Omental fat pad (tissue), 4 donors: ENCODE measurements around the gene OAF. TPM values are rescaled to one million over a fixed set of nuclear protein-coding genes. Genes with fewer than 3 reads are reported as not detected.
"Not testable (repeated sequence)": the region's sequence is repeated elsewhere in the genome, so short reads cannot be mapped to it uniquely, and the experiment has no call there.

Experiments
- ATAC-seq: fragments of 150-250 bp; one replicate; pipeline ENCODE4 v1.9.1; 2016; ENCODE audit warnings: mild to moderate bottlenecking, moderate library complexity; ENCODE audit not compliant: low FRiP score
- DNase-seq: peaks from one replicate; pipeline ENCODE4 v3.0.0-alpha.2; 2019; ENCODE audit warnings: low spot score
- total RNA-seq, 4 donors: library from RNA; depleted of rRNA; stranded (reverse); fragments of >200 nt; gene quantifications; one replicate each; pipeline ENCODE4 v1.1.0, GENCODE V29; 2016
- TF ChIP-seq, protein P1 (sequence below), 3 donors: fragments of 450-650 bp; IDR thresholded peaks; one replicate each; pipeline ENCODE4 v1.5.1; 2016 to 2017; ENCODE audit warnings: antibody characterized with exemption in 3 of 3, mild to moderate bottlenecking in 3 of 3, moderate library complexity in 2 of 3

The OAF gene
- total RNA-seq, 4 donors from 2014 or later, result 32.3 to 97.4 (median 67.0) TPM

DNA sequence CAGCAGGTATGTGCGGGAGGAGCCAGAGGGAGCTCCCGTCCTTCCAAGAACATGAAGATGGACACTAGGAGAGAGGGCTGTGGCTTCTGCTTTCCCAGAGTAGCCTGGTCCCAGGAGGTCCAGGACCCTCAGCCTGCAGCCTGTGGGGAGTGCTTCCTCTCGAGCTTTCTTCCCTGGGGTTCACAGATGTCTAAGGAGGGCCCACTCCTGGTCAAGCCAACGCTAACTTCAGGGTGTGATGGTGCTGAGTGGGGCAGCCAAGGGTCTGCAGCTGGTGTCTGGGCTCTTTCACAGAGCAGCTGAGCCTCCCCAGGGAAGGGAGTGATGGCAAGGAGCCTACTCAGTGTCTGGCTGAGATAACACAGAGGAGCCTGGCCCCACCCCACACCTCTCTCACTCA lies 32.4 kb downstream of the OAF start:
- no peak for ATAC-seq
- TF ChIP-seq, protein P1, sequence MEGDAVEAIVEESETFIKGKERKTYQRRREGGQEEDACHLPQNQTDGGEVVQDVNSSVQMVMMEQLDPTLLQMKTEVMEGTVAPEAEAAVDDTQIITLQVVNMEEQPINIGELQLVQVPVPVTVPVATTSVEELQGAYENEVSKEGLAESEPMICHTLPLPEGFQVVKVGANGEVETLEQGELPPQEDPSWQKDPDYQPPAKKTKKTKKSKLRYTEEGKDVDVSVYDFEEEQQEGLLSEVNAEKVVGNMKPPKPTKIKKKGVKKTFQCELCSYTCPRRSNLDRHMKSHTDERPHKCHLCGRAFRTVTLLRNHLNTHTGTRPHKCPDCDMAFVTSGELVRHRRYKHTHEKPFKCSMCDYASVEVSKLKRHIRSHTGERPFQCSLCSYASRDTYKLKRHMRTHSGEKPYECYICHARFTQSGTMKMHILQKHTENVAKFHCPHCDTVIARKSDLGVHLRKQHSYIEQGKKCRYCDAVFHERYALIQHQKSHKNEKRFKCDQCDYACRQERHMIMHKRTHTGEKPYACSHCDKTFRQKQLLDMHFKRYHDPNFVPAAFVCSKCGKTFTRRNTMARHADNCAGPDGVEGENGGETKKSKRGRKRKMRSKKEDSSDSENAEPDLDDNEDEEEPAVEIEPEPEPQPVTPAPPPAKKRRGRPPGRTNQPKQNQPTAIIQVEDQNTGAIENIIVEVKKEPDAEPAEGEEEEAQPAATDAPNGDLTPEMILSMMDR (IDR thresholded peaks at IDR 0.05), result no peak
- DNase-seq, result no peak

DNA sequence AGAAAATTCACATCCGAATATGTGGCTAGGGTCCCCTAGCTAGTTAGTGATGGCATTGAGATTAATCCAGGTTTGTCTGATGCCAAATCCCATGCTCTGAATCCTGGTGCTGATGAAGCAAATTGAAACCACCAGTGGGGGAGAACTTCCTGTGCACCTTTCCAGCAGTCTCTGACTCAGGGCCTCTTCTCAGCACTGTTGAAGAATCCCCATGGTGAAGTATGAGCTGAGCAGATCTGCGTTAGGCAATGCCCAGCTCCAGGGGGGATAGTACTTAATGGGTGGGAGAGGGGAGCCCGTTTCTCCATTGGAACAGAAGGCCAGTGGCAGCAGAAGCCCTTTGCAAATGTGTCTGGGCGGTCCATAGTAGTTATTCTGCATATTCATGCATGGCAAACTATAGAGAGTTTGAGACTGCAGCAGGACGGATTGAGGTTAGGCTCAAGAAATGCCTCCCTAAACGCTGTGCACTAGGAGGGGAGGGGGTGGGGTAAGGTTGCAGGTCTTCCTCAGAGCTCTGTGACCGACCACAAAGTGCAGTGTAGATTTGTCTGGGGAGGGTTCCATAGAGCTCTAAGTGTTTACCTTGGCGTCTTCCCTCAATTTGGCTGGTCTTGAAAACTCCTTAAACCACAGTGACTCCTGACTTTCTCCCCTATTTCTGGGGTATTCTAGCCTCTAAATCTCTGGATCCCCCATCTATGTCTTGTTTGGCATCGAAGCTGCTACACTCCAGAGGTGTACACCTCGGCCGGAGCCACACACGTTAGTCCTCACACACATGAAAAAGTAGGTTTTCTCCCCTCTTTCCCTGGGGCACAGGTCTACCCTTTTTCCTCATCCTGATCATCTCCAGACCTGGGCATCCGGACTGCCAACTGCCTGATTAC lies 33.9 kb downstream of the OAF start:
- ATAC-seq, result no peak
- DNase-seq, result no peak
- TF ChIP-seq, protein P1 (IDR thresholded peaks at IDR 0.05), result no peak

DNA sequence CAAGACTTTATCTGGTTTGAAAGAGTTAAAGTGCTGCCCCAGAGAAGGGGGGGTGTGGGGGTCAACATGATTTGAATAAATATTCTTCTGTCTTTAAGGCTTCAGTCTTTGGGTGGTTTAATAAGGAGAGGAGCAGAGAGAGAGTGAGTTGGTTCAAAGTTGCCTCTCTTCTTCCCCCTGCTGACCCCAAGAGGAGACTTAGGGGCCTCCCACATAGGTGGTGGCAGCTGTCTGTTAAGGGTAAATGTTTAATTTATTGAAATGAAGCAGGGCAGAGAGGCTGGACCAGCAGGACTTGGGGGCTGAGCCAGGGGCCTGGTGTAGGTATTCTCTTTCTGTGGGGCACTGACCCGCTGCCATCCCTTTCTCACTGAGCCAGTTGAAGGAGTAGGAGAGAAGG lies 34.6 kb downstream of the OAF start:
- no peak for ATAC-seq
- TF ChIP-seq, protein P1 (IDR thresholded peaks at IDR 0.05), result no peak
- DNase-seq, result no peak

DNA sequence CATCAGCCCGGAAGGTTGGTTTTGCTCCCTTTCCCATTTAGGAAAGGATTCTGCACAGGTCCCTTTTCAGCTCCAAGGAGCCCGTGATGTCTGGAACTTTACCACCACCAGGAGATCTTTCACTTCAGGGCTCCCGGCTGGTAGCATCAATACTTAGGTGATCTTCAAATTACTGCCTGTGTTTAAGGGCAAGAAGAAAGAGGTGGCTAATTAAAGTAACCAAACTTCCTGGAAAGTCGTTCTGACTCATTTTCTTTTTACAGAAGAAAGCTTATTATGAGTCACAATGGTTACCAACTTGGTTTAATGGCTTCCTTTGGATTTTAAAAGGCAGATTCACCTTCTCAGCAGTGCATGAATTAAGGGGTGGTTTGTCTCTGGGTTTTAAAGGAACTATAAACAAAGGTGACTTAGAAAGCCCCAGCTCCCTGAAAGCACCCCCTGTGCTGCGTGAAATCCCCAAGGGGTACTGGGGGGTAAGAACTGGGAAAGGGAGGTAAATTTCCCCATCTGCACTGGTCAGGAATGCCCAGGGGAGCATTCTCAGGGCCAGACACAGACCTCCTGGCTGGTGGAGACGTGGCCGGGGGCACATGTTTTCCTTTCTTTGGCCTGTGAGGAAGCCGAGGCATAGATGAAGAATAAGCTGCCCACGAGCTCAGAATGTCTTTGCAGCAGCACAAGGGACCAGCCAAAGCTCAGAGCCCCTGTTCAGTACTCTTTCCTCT lies 37.9 kb downstream of the OAF start:
- DNase-seq (no peak), ATAC-seq (no peak)
- TF ChIP-seq, protein P1 (IDR thresholded peaks at IDR 0.05), result no peak

DNA sequence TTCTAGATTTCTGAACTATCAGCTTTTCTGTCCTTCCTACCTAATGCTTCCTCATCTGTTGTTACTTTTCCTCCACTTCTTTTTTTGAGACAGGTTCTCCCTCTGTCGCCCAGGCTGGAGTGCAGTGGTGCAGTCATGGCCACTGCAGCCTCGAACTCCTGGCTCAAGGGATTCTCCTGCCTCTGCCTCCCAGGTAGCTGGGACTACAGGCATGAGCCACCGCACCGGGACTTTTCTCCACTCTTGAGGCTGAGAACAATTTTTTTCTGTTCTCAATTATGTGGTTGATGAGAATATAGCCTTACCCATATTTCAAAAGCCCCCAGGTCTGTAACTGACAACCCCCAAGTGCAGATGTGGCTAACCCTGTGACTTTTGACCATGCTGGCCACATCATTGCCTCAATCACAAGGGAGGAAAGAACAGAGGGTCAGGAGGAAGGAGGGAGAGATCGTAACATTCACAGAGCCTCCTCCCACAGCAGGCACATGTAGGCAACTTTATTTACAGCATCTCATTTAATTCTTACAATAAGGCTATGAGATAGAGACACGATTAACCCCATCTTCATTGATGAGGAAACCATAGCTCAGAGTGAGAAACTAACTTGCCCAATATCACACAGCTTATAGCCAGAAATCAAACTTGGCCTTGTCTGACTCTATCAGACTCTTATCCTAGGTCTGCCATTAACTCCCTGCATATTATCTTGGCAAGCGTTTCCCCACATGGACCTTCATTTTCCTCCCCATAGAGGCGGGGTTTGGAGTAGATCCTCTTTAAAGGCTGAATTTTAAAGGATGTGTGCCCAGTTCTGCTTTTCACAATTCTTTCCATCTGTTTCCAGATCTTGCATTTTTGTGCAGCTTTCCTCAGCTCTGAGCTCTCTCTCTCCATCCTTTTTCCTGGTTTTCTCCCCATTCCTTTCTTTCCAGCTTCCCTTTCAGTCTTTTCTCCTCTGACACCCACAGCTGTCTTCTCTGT lies 38.7 kb downstream of the OAF start:
- ATAC-seq (no peak), DNase-seq (no peak)
- TF ChIP-seq, protein P1 (IDR thresholded peaks at IDR 0.05), result no peak

DNA sequence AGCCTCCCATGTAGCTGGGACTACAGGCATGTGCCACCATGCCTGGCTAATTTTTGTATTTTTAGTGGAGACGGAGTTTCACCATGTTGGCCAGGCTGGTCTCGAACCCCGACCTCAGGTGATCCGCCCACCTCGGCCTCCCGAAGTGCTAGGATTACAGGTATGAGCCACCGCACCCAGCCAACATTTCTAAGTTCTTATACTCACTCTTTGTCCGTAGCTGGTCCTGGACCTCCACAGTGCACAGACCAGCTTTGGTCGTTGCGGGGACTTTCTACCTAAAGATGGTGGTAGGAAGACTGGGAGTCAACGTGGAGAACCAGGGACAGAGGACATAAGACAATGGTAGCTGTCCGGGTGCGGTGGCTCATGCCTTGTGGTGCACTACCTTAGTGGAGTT lies 42.5 kb downstream of the OAF start:
- DNase-seq, ATAC-seq: not testable (repeated sequence)
